ENCODE measurements around the gene MYO1F.
"Not testable (repeated sequence)": the region's sequence is repeated elsewhere in the genome, so short reads cannot be mapped to it uniquely, and the experiment has no call there.

MYO1F gene

DNA sequence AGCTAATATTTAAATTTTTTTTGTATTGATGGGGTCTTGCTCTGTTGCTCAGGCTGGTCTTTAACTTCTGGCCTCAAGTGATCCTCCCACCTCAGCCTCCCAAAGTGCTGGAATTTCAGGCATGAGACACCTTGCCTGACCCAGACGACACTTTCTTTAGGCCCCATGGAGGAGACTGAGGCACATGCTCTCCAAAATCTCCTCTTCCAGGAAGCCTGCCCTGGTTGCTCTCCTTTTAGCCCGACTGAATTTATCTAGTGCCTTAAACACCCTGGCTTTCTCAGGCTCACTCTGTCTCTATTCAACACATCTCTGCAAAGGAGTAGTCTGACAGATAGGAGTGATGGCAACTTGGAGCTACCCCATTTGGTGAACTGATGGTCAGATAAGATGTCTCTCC, 18.9 kb downstream of the MYO1F start:
- Histone ChIP-seq H3K27me3 (replicated peaks; ENCODE audit: control insufficient read depth, insufficient read depth, low read length) (no peaks in the 10 kb centered on the region), H3K4me1 (ENCODE audit: control insufficient read depth, insufficient read depth, low read length) (no peaks in the 10 kb centered on the region), H3K9ac (ENCODE audit: low read length) (no peak overlapping the region), H3K36me3 (ENCODE audit: control insufficient read depth, insufficient read depth, low read length, severe bottlenecking) (no peaks in the 10 kb centered on the region), H3K4me3 (ENCODE audit: low read length) (no peak overlapping the region), H3K9me3 (ENCODE audit: control insufficient read depth, low read length) (no peaks in the 10 kb centered on the region)
- DNase-seq (ENCODE audit: low read depth) = no peak

DNA sequence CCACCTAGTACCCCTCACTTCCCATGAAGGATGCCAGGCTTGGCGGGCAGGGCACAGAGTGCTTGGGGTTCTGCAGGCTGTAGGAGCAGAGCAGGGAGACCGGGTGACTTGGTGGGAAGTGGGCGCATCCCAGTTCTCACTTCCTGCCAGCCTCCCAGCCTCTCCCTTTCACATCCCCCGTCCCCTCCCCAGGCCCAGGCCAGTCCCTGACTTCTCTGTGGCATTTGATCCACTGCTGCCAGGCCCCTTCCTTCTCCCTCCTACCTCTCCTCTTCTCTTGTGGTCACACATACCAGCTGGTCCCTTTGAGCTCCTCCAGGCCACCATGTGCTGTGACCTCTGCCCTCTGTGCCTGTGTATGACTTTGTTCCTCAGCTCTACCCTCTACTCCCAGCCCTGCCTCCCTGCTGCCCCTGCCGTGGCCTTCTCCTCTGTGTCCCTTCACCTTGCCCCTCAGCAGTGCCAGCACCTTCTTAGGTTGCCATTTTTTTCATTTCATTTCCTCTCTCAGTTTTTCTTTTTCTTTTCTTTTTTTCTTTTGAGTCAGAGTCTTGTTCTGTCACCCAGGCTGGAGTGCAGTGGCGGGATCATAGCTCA, 19.5 kb downstream of the MYO1F start:
- no peaks in the 10 kb centered on the region for H3K9me3 ChIP-seq (ENCODE audit: control insufficient read depth, low read length)
- H3K4me1 ChIP-seq (ENCODE audit: control insufficient read depth, insufficient read depth, low read length) = no peaks in the 10 kb centered on the region
- no peaks in the 10 kb centered on the region for H3K36me3 ChIP-seq (ENCODE audit: control insufficient read depth, insufficient read depth, low read length, severe bottlenecking)
- no peak overlapping the region for H3K4me3 ChIP-seq (ENCODE audit: low read length)
- no peaks in the 10 kb centered on the region for H3K27me3 ChIP-seq (replicated peaks; ENCODE audit: control insufficient read depth, insufficient read depth, low read length)
- no peak overlapping the region for H3K9ac ChIP-seq (ENCODE audit: low read length)
- DNase-seq (ENCODE audit: low read depth) = no peak

DNA sequence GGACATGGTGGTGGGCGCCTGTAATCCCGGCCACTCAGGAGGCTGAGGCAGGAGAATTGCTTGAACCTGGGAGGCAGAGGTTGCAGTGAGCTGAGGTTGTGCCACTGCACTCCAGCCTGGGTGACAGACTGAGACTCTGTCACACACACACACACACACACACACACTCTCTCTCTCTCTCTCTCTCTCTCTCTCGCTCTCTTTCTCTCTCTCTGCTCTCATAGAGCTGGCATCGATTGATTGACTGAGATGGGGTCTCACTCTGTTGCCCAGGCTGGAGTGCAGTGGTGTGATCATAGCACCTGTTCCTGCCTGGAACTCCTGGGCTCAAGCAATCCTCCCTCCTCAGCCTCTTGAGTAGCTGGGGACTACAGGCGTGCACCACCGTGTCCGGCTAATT, 23.5 kb downstream of the MYO1F start:
- not testable (repeated sequence) for H3K9me3 ChIP-seq (ENCODE audit: control insufficient read depth, low read length); H3K4me1 ChIP-seq (ENCODE audit: control insufficient read depth, insufficient read depth, low read length); DNase-seq (ENCODE audit: low read depth); H3K4me3 ChIP-seq (ENCODE audit: low read length); H3K9ac ChIP-seq (ENCODE audit: low read length); H3K36me3 ChIP-seq (ENCODE audit: control insufficient read depth, insufficient read depth, low read length, severe bottlenecking); H3K27me3 ChIP-seq (replicated peaks; ENCODE audit: control insufficient read depth, insufficient read depth, low read length)

DNA sequence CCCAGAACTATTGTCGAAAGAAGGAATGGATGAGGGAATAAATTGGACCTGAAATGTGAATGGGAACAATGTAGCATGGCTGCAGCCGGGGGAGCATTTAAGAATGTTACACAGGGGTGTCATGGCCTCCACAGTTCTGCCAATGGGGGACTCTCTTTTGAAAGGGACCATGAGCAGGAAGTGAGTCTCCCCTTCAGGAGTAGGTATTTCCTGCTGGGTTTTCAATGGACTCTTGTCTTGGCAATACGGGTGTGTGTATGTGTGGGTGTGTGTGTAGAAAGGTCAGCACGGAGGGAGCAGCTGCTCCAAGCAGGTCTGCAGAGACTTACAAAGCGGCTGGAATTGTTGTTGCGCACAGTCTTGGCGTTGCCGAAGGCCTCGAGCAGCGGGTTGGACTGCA, 24.4 kb downstream of the MYO1F start:
- Histone ChIP-seq H3K36me3 (ENCODE audit: control insufficient read depth, insufficient read depth, low read length, severe bottlenecking) (no peaks in the 10 kb centered on the region), H3K9ac (ENCODE audit: low read length) (no peak overlapping the region), H3K9me3 (ENCODE audit: control insufficient read depth, low read length) (no peaks in the 10 kb centered on the region), H3K4me3 (ENCODE audit: low read length) (no peak overlapping the region), H3K4me1 (ENCODE audit: control insufficient read depth, insufficient read depth, low read length) (no peaks in the 10 kb centered on the region), H3K27me3 (replicated peaks; ENCODE audit: control insufficient read depth, insufficient read depth, low read length) (no peaks in the 10 kb centered on the region)
- DNase-seq (ENCODE audit: low read depth) = no peak

DNA sequence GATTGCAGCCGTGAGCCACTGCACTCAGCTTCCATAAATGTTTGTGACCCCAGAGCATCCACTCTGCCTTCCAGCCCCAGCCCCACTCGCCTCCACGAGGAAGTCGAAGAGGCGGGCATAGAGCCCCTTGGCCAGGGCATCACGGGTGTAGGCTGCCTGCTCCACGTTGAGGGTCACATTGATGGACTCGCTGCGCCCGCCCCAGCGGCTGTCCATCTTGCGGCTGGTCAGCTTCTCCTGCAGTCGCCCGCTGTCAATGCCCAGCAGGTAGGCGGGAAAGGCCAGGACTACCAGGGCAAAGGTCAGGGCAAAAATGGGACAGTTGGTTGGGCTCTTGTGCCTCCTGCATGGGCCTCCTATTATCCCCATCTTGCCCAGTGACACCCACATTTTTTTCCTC, 27.2 kb downstream of the MYO1F start:
- no peaks in the 10 kb centered on the region for H3K27me3 ChIP-seq (replicated peaks; ENCODE audit: control insufficient read depth, insufficient read depth, low read length)
- no peak overlapping the region for H3K9ac ChIP-seq (ENCODE audit: low read length)
- no peak for DNase-seq (ENCODE audit: low read depth)
- no peaks in the 10 kb centered on the region for H3K4me1 ChIP-seq (ENCODE audit: control insufficient read depth, insufficient read depth, low read length)
- no peaks in the 10 kb centered on the region for H3K9me3 ChIP-seq (ENCODE audit: control insufficient read depth, low read length)
- H3K4me3 ChIP-seq (ENCODE audit: low read length) = no peak overlapping the region
- H3K36me3 ChIP-seq (ENCODE audit: control insufficient read depth, insufficient read depth, low read length, severe bottlenecking) = no peaks in the 10 kb centered on the region

DNA sequence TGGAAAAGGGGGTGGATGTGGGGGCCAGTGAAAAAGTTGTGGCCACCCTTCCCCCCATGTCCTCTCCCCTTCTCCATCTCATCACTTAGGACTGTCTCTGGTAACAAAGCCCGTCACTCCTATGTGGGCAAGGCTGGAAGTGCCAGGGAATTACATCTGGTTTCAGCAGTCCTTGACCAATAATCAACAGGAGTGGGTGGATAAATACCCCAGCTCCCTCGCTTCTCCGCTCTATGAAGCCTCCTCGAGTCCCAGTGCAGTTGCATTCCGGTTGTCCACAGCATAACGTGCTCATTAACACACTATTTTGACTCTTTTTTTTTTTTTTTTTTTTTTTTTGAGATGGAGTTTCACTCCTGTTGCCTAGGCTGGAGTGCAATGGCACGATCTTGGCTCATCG, 31.5 kb downstream of the MYO1F start:
- Histone ChIP-seq H3K9me3 (ENCODE audit: control insufficient read depth, low read length) (no peaks in the 10 kb centered on the region), H3K27me3 (replicated peaks; ENCODE audit: control insufficient read depth, insufficient read depth, low read length) (no peaks in the 10 kb centered on the region), H3K4me3 (ENCODE audit: low read length) (no peak overlapping the region), H3K9ac (ENCODE audit: low read length) (no peak overlapping the region), H3K36me3 (ENCODE audit: control insufficient read depth, insufficient read depth, low read length, severe bottlenecking) (no peaks in the 10 kb centered on the region), H3K4me1 (ENCODE audit: control insufficient read depth, insufficient read depth, low read length) (peaks cover 2% of the 10 kb centered on the region)
- DNase-seq (ENCODE audit: low read depth) = no peak

DNA sequence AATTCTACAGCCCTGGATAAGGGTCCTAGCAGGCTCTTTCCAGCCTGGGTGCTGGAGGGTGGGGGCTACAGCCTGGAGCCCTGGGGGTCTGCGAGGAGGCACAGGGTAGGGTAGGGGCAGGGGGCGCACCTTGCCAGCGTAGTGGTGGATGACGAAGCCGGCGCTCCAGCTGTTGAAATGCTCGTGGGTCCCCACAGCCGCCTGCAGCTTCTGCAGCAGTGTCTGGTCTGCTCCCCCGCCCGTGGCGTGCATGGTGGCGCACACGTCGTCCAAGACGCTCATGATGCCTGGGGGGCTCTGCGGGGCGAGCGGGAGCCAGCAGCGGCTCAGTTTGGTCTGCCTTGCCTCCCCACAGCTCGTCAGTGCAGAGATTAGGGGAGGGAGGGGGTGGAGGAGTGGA, 33.1 kb downstream of the MYO1F start:
- H3K4me3 ChIP-seq (ENCODE audit: low read length) = no peak overlapping the region
- H3K9me3 ChIP-seq (ENCODE audit: control insufficient read depth, low read length) = no peaks in the 10 kb centered on the region
- H3K4me1 ChIP-seq (ENCODE audit: control insufficient read depth, insufficient read depth, low read length) = peaks cover 5% of the 10 kb centered on the region
- no peaks in the 10 kb centered on the region for H3K36me3 ChIP-seq (ENCODE audit: control insufficient read depth, insufficient read depth, low read length, severe bottlenecking)
- H3K9ac ChIP-seq (ENCODE audit: low read length) = no peak overlapping the region
- no peak for DNase-seq (ENCODE audit: low read depth)
- H3K27me3 ChIP-seq (replicated peaks; ENCODE audit: control insufficient read depth, insufficient read depth, low read length) = no peaks in the 10 kb centered on the region

DNA sequence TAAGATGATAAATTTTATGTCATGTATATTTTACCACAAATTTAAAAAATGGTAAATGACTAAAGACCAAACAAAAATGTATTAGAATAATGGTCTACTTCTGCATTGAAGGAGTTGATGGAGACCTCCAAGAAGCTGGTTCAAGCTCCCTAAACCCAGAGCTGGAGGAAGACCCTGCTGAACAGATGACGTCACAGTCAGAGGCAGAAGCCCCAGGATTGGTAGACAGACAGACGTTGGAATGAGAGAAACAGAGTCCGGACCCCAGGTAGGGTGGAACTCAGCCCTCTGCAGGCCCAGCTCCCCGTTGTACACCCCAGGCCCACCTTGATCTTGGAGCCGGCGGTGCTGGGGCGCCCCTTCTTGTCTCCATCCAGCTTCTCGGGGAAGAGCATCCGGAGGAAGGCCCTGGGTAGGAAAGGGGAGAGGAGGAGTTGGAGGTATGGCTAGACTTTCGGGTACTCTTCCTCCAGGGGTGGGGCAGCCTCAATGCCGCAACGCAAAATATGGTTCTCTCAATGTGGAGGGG, 37.6 kb downstream of the MYO1F start:
- no peaks in the 10 kb centered on the region for H3K36me3 ChIP-seq (ENCODE audit: control insufficient read depth, insufficient read depth, low read length, severe bottlenecking)
- H3K4me3 ChIP-seq (ENCODE audit: low read length) = no peak overlapping the region
- H3K9me3 ChIP-seq (ENCODE audit: control insufficient read depth, low read length) = no peaks in the 10 kb centered on the region
- H3K4me1 ChIP-seq (ENCODE audit: control insufficient read depth, insufficient read depth, low read length) = peaks cover 5% of the 10 kb centered on the region
- no peak overlapping the region for H3K9ac ChIP-seq (ENCODE audit: low read length)
- H3K27me3 ChIP-seq (replicated peaks; ENCODE audit: control insufficient read depth, insufficient read depth, low read length) = no peaks in the 10 kb centered on the region
- no peak for DNase-seq (ENCODE audit: low read depth)

DNA sequence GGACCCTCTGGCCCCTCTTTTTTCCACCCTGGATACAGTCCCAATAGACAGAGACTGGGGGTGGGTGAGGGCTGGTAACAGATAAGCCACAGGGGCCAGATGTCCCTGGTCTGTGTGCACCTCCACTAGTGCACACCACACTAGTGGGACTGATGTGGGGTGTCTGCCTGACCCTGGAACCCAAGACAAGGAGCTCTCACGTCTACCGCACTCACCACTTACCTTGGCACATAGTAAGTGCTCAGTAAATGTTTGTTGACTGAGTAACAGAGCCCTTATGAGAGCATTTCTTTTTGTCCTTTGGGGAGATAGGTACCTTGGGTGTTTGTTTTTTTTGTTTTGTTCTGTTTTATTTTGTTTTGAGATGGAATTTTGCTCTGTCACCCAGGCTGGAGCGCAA, 40.1 kb downstream of the MYO1F start:
- DNase-seq (ENCODE audit: low read depth) = no peak
- Histone ChIP-seq H3K27me3 (replicated peaks; ENCODE audit: control insufficient read depth, insufficient read depth, low read length) (no peaks in the 10 kb centered on the region), H3K9ac (ENCODE audit: low read length) (no peak overlapping the region), H3K4me1 (ENCODE audit: control insufficient read depth, insufficient read depth, low read length) (peaks cover 5% of the 10 kb centered on the region), H3K4me3 (ENCODE audit: low read length) (no peak overlapping the region), H3K36me3 (ENCODE audit: control insufficient read depth, insufficient read depth, low read length, severe bottlenecking) (no peaks in the 10 kb centered on the region), H3K9me3 (ENCODE audit: control insufficient read depth, low read length) (no peaks in the 10 kb centered on the region)

DNA sequence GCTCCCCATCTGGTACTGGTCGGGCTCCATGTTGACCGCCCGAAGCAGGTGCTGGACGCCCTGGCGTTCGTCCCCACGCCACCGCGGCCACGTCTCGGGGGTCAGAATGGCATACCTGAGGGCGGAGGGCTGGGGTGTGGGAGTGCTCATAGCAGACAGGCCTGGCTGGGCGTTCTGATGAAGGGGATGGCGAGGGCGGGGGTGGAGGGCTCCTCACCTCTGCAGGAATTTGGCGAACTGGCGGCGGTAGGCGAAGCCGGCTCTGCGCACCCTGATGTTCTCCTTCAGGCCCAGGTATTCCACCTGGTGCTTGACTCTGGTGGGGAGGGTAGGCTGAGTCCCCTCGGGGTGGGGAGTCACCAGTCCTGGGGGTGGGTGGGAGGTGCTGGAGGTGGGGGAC, 41.0 kb downstream of the MYO1F start:
- Histone ChIP-seq H3K9ac (ENCODE audit: low read length) (no peak overlapping the region), H3K9me3 (ENCODE audit: control insufficient read depth, low read length) (no peaks in the 10 kb centered on the region), H3K27me3 (replicated peaks; ENCODE audit: control insufficient read depth, insufficient read depth, low read length) (no peaks in the 10 kb centered on the region), H3K4me1 (ENCODE audit: control insufficient read depth, insufficient read depth, low read length) (peaks cover 5% of the 10 kb centered on the region), H3K36me3 (ENCODE audit: control insufficient read depth, insufficient read depth, low read length, severe bottlenecking) (no peaks in the 10 kb centered on the region), H3K4me3 (ENCODE audit: low read length) (no peak overlapping the region)
- DNase-seq (ENCODE audit: low read depth) = no peak

DNA sequence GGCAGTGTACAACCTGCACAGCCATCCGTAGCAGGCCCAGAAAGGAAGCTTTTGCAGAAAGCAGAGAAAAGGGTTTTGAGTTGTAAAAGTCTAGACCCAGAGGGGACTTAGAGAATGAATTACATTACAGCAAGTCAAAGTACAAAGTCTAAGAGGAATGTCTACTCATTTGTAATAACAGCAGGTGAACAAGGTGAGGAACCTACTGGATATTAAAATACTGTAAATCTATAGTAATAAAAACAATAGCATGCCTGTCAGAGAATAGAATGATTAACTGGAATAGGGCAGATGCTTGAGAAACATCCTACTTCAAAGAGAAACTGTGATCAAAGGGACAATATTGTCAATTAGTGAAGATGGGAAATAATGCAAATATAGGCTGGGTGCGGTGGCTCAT, 45.0 kb downstream of the MYO1F start:
- H3K9ac ChIP-seq (ENCODE audit: low read length) = no peak overlapping the region
- H3K4me1 ChIP-seq (ENCODE audit: control insufficient read depth, insufficient read depth, low read length) = no peaks in the 10 kb centered on the region
- no peak for DNase-seq (ENCODE audit: low read depth)
- no peak overlapping the region for H3K4me3 ChIP-seq (ENCODE audit: low read length)
- no peaks in the 10 kb centered on the region for H3K9me3 ChIP-seq (ENCODE audit: control insufficient read depth, low read length)
- H3K27me3 ChIP-seq (replicated peaks; ENCODE audit: control insufficient read depth, insufficient read depth, low read length) = no peaks in the 10 kb centered on the region
- no peaks in the 10 kb centered on the region for H3K36me3 ChIP-seq (ENCODE audit: control insufficient read depth, insufficient read depth, low read length, severe bottlenecking)

DNA sequence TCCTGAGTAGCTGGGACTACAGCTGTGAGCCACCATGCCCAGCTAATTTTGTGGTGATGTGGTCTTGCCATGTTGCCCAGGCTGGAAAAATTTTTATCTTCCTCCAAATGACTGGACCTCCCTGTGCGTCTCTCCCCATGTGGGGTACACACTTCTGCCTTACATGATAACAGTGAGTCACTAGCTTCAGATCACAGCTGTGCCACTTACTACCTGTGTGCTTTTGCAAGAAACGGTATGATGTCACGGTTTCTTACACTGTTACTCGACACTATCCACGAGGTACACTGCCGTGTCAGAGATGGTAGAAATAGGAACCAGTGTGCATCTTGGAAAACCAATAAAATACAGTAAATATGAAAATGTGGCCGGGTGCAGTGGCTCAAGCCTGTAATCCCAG, 45.8 kb downstream of the MYO1F start:
- Histone ChIP-seq H3K27me3 (replicated peaks; ENCODE audit: control insufficient read depth, insufficient read depth, low read length) (no peaks in the 10 kb centered on the region), H3K4me3 (ENCODE audit: low read length) (no peak overlapping the region), H3K9me3 (ENCODE audit: control insufficient read depth, low read length) (no peaks in the 10 kb centered on the region), H3K9ac (ENCODE audit: low read length) (no peak overlapping the region), H3K36me3 (ENCODE audit: control insufficient read depth, insufficient read depth, low read length, severe bottlenecking) (no peaks in the 10 kb centered on the region), H3K4me1 (ENCODE audit: control insufficient read depth, insufficient read depth, low read length) (peaks cover 4% of the 10 kb centered on the region)
- DNase-seq (ENCODE audit: low read depth) = no peak
